HK-2 (cell line): ENCODE measurements around the gene ACTL8.
"Not testable (repeated sequence)": the region's sequence is repeated elsewhere in the genome, so short reads cannot be mapped to it uniquely, and the experiment has no call there.

ENCODE experiments used
- DNase-seq: peaks from one replicate; pipeline ENCODE4 v3.0.0-alpha.2; 2018; ENCODE audit not compliant: unreplicated experiment

The ACTL8 gene

DNA sequence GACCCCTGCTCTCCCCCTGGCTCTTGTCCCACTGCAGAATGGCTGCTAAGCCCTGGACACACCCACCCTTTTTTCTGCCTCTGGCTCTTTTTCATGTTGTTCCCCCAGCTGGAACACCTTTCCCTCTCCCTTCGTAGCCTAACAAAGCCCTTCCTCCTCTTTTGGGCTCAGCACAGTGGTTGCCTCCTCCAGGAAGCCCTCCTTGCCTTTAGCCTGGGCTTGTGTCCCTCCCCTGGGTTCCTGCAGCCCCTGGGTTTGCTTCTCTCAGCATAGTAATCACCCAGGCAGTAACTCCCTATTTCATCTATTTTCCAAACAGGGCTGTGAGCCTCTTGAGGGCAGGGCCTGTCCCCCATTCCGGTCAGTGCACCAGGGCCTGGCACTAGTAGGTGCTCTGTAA, 19.8 kb upstream of the ACTL8 start:
- DNase-seq: no peak

DNA sequence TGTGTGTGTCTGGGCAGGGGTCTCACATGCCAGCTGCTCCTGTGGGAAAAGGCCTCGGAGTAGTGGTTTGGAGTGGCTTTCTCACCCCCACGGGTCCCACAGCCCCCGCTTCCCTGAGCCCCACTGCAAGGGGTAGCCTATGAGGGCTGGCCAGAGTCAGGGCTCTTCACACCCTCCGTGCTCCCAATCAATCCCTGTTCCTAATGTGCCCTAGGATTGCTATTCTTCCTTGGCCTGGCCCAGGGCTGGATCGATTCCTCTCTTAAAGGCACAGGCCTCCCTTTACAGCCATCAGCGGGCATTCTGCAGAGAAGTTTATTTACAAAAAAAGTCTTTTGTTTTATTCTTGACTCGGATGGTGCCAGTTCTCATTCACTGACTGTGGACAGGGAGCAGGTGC, 19.3 kb upstream of the ACTL8 start:
- no peak for DNase-seq

DNA sequence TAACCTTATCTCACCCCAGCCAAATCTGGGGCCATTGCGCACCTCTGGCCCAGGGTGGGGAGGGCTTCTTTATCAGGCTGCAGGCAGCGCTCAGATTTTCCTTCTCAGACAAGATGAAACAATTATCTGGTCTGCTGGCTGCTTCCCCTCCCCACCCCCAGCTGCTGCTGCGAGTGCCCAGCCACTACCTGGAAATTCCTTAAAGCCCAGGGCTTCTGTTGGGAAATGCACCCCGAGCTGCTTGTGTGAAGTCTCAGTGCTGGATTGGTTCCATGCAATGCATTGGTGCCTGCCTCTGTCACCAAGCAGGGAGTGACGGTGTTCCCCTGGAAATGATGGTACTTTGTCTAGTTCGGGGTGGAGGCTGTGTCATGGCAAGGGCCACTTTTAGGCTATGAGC, 18.5 kb upstream of the ACTL8 start:
- no peak for DNase-seq

DNA sequence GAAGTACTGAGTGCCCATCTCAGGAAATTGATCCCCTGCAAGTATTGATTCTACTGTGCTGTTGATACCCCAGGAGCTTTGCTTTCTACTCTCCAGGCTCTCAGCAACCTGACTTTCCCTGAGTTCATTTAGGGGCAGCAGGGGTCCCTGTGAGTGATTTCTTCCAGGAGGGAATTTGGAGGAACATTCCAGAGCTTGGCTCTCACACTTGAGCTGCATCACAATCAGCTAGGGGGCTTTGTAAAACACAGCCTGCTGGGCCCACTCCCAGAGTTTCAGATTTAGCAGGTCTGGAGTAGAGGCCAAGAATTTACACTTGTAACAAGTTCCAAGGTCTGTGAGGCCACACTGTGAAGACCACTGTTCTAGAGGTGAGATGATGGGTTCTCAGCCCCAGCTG, 16.1 kb upstream of the ACTL8 start:
- DNase-seq: no peak

DNA sequence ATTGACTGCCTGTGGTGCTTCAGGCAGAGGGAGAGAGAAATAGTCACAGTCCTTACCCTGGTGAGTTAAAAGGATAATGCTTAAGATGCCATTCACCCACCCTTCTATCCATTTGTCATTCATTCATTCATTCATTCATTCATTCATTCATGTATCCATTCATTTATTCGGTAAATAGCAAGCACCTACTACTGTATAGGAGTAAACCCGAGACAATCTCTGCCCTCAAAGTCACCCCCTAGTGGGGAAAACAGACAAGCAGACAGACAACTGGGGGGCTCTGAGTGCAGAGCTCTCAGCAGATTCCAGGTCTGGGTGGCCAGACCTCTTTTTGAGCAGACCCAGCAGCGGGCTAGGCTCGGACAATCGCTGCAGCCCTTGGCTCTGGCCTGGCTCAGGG, 14.1 kb upstream of the ACTL8 start:
- DNase-seq: no peak

DNA sequence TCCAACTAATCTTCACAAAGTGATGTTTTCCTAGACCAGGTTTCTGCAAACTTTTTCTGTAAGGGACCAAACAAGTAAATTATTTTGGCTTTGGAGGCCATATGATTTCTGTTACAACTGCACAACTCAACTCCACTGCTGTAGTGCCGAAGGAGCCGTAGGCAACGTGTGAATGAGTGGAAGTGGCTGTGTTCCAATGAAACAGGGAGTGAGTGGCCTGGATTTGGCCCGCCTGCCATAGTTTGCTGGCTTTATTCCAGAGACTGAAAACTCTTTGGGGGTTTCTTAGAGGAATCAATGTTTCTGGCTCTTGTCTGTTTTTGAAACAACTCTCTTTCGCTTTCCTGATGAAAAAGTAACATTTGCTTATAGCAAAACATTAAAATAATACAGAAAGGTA, 12.6 kb upstream of the ACTL8 start:
- DNase-seq: no peak

DNA sequence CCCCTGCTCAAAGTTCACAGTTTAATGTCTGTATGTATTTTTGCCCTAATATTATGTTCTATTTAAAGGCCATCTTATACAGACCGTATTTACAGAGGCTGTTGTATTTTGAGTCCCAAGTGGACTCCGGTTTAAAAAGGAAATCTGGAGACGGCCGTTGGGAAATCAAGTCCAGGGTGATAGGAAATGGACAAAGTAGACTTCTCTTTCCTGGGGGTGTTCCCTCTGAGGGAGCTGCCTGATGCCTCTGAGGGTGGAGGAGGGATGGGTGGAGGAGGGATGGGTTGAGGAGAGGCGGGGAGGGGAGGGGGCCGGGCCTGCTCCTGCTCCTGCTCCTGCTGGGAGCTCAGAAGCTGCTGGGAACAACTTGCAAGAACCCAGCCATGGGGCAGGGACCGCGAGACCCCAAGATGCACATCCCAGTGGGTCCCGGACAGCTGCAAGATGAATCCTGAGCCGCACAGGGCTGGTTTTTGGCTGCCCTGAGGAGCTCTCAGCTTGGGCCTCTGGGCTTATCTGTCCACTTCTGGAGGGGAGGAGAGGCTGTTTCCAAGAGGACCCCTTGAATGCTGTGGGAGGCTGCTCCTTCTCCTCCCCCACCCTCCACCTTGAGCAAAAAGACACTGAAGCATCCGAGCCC, 12.0 kb upstream of the ACTL8 start:
- DNase-seq: no peak

DNA sequence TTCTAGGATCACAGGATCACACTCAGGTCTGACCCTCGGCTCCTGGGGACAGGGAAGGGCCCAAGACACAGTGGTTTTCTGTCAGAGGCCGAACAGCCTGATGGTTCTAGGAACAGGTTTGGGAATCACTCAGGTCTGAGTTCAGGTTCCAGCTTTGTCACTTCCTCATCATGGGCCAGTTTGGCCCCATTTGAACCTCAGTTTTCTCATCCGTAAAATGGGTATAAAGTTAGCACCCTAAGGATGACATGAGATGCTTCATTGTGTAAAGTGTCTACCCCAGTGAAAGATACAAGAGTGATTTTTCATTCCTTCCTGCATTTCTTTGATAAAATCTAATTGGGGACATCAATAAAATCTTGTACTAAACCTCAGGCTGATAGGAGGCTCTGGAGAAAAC, 11.2 kb upstream of the ACTL8 start:
- DNase-seq: no peak

DNA sequence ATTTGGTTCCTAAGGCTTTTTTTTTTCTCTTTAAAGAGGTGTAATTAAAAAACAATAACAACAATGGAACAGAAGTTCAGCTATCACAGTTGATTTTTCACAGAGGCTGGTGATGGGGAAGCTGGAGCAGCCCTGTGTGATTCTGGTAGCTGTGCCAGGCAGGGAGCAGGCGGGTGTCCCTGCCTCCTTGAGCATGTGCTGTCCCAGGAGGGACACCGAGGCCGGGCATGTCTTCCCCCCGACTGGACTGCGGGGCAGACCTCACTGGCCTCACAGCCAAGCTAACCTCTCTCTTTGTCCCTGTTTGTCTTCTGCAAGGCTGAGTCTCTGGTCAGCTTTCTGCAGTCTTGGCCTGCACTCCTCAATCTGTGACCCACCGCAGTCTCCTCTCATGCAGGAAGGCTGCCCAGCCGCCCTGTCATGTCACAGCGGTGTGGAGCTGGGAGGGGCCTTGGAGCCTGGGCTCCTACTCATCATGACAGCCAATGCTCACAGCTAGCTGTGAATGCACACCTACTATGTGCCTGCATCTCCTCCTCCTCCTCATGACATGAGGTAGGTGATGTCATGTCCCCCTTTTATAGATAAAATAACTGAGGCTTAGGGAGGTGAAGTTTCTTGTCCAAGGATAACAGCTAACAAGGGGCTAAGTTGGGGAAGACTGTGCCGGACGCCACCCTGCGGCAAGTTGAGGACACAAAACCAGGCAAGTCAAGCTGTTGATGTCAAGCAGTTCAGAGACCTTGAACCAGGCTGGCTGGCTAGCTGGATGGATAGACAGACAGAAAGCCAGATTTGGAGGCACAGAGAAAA, 10.3 kb upstream of the ACTL8 start:
- no peak for DNase-seq

DNA sequence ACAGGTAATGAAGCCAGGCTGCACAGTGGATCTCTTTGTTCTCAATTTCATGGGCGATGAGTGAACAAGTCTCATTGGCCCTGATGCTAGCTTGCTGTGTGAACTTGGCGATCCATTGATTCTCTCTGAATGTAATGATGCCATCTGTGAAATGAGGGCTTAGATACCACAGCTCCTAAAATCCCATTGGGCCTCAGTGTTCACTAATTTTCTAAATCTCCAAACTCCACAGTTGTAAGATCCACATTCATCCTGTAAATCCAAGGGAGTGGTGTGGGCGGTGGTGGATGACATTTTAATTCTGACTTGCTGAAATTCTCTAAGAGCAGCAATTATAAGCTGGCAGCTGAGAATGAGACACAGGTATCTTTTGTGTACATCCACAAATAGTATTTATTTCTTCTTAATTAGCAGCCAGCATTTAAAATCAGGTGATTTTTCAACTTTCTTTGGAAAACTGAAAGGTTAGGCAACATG, 9.6 kb upstream of the ACTL8 start:
- no peak for DNase-seq

DNA sequence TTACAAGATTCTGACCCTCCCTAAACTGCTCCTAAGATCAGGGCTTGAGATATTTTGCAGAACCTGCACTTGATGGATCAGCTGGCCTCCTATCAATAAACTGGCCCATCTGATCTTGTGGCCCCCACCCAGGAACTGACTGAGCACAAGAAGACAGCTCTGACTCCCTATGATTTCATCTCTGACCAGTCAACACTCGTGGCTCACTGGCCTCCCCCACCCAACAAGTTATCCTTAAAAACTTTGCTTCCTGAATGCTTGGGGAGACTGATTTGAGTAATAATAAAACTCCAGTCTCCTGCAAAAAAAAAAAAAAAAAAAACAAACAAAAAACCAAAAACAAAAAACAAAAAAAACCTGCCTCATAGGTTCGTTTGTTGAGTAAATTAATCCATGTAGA, 8.9 kb upstream of the ACTL8 start:
- not testable (repeated sequence) for DNase-seq

DNA sequence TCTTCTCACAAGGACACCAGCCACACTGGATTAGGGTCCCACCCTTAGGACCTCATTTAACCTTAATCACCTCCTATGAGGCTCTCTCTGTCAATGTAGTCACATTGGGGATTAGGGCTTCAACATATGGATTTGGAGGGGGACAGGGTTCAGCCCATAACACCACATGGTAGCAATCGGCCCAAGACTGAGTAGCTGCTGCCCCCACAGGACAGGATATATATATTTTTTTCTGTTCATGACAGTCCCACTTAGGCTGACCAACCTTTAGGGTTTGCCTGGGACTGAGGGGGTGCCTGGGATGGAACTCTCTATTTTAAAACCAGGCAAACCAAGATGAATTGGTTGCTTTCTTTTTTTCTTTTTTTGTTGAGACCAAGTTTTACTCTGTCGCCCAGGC, 8.2 kb upstream of the ACTL8 start:
- no peak for DNase-seq

DNA sequence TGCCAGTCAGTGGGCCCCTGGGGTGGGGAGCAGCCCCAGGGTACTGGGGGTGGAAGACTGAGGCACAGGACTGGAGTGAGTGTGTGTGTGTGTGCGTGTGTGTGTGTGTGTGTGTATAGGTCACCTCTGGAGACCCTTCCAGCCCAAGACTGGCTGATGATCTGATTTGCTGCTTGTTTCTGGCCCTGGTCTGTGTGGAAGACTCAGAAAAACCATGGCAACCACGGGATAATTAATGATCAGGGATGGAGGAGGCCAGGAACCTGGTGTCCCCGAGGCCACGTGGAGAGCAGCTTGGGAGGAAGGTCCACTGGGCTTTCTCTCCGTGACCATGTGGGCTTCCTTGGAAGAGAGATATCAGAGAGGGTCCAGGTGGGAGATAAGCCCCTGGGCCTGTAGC, 4.8 kb upstream of the ACTL8 start:
- no peak for DNase-seq

DNA sequence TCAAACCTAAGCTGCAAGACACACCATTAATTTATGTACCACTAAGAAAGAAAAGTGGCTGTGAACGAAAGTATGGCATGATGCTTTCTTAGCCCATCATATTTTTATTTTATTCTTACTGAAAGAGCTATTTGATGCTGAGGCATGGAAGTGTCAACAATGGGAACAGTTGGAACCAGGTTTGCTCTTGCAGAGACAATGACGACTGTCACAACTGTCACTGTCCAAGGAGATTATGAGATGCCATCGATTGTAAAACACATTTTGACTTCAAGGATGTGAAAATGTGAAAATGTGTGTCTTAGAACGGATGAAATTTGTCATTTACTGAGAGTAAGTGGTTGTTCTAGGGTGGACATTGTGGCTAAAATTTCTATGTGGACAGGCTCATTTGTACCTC, 2.8 kb upstream of the ACTL8 start:
- no peak for DNase-seq

DNA sequence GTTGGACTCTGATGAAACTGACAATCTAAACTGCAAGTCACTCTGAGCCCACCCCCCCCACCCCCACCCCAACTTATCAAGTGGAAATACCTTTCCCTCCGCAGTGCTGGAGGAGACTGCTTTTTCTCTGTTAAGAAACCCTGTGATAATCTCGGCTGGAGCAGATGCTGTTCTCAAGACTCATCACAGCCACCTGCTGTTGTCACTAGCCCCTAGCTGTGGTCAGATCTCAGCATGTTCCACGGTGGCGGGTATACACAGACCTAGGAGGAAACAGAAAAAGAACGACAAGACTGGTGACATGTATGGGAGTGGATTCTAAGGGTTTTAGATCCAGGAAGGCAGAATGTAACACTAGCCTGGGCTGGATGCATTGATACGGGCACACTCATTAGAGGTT, 2.3 kb downstream of the ACTL8 start:
- no peak for DNase-seq

DNA sequence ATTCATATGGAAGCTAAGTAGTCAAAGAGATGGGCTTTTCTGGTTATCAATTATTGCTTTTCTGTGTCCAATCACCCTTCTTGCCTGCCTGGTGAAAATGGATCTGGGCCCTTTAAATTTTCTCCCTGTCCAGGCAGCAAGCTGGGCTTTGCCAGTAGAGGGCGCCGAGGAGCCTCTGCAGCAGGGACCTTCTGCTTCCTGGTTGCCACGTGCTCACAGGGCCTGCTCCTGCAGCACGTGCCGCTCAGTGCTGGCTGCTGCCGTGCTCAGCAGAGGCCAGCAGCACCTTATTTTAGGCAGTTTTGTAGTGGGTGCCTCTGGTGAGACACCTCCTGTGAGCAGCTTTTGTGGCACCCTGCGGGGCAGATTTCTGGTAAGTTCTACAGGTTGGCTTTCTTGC, 4.0 kb downstream of the ACTL8 start:
- DNase-seq: no peak

DNA sequence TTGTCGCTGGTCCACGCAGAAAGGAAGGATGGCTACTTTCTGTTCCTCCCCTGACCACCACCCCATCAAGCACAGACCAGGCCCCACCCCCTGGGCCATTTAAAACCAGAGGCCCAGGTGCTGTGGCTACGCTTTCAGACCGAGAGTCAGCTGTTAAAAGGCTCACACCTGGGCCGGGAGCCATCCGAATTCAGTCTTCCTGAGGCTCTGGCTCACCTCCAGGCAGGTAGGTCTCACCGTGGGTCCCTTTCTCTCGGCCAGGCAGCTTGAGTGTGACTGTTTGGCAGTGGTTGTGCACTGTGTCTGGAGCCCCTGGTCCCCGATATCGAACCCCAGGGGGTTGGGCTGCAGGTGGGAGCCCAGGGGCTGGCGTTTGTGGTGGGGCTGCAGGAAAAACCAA, 7.2 kb downstream of the ACTL8 start:
- DNase-seq: no peak

DNA sequence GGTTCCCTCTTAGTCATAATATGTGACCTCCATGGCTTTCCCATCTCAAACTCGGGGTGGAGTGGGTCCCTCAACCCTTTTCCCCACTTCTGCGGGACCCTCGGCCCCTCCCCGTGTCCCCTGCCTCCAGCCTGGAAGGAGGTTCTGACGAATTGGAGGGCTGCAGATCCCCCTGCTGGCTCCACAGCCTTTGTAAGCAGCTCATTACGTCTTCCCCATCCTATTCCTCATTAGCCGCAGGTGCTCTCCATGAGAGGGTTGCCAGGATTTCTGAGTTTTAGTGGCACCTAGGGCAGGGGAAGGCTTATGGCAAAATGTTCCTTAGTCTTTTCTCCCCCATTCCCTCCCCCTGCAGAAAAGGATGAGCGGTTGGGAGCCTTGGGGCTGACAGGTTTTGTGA, 8.3 kb downstream of the ACTL8 start:
- DNase-seq: no peak

DNA sequence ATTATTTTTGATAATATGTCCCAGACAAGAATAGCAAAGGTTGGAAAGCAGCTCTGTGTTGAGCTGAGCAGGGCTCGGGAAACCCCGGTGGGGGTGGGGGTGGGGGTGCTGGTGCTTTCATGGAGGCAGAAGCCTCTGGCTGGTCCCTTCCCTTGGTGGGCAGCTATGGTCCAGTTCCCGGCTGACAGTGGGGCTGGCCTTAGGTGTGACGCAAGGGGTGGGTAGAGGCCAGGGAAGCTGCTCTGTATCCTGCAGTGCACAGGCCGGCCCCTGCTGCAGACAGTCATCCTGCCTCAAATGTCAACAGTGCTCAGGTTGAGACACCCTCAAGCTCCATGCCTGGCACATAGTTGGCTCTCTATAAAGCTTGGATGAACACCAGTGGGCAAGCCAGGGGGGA, 8.9 kb downstream of the ACTL8 start:
- no peak for DNase-seq

DNA sequence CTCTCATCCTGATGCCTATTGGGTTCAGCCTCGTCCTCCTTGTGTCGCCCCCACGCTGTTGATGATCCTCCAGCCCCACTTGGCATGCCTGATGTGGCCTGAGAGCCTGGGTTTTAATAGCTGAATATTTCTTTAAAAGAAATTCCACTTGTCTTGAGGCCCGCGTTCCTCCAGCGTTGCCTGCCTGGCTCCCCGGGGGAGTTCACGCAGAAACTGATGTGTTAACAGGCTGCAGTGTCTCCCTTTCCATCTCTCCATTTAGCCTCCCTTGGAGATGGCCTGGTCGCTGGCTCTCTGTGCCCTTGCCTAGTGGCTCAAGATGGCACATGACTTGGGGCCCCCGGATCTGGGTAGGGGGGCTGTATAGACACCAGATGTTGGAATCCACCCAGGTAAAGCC, 9.5 kb downstream of the ACTL8 start:
- DNase-seq: no peak

DNA sequence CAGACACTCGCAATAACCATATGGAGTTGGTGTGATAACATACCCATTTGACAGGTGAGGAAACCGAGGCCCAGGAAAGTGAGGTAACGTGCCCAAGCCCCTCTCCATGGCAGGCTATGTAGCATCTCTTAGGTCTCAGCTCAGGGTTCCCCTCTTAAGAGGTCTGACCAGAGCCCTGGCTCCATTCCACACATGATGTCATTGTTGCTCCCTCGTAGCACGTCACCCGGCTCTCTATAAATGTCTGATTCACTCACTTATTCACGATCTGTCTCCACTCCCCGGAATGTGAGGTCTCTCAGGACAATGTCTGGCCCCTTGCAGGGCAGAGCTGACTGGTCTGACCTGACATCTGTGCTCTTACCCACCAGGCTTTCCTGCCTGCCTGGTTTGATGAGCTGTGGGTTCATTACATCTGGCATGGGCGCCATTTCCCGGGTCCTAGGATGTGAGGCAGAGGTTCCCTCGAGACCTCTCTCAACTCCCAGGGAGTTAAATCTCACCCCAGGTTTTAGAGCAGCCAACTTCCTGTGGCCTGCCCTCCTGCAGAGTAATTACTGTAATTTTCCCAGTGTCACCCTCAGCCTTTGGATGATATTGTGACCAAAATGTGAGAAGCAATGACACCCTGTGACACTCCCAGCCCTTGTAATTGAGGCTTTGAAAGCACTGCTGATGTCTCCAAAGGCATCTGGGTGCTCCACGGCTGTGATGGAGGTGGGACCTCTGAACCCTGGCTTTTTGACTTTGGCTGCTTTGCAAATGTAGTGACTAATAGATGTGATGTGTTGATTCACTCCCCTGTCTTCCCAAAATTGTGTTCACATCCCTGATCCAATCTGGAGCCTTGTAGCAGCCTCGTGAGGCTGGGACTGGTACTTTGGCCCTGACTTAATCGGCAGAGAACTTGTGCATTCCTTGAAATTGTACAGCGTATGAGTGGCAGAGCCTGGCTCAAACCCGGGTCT, 10.6 kb downstream of the ACTL8 start:
- peak; percentile 63 for DNase-seq

DNA sequence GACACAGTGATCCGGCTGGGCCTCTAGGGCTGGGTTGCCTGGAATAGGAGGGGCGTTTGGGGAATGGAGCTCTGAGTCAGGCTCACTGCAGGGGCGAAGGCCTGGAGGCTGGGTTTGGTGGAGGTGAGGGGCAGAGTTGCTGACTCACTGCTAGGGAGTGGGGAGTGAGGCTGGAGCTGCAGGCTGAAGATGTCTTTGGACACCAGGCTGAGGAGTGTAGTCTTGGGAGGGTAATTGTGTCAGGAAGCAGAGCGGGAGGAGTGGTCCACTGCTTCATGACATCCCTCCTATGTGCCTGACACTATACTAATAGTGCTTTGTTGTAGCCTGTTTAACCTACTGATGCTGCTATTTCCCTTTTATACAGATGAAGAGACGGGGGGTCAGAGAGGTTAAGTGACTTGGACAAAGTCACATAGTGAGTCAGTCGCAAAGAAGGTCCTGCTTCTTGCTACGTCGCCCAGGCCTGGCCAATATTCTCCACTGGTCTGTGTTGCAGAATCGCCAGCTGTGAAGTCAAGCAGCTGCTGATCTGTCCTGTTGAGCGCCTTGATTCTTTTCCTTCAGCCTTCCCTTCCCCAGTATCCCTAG, 13.6 kb downstream of the ACTL8 start:
- peak; percentile 43 for DNase-seq
